K562 (cell line): ENCODE results near the gene LRRC10. TPM values are rescaled to one million over a fixed set of nuclear protein-coding genes. Genes with fewer than 3 reads are reported as not detected.

ENCODE experiments used
- DPF2 ChIP-seq: fragments of 450-650 bp; IDR thresholded peaks from 2 replicates; pipeline ENCODE4 v1.6.1; 2016
- E4F1 ChIP-seq: fragments of 250-450 bp; sonication (Bioruptor Pico); IDR thresholded peaks from 2 replicates; pipeline ENCODE4 v1.5.0; 2021; ENCODE audit warnings: mild to moderate bottlenecking, borderline replicate concordance
- ETV1 ChIP-seq: fragments of 450-650 bp; conservative IDR thresholded peaks from 2 replicates; pipeline ENCODE4 v1.6.1; 2016; ENCODE audit warnings: missing genetic modification characterization, control low read depth, low read depth, missing compliant biosample characterization
- FOXP4 ChIP-seq: sonication (generic); formaldehyde crosslinking; IDR thresholded peaks from 2 replicates; pipeline ENCODE4 v1.8.0; 2022; ENCODE audit warnings: mild to moderate bottlenecking, missing genetic modification reagents, borderline replicate concordance
- GATA2 ChIP-seq: sonication (generic); formaldehyde crosslinking; IDR thresholded peaks from 2 replicates; pipeline ENCODE4 v1.4.0; 2020; ENCODE audit warnings: mild to moderate bottlenecking, missing genetic modification reagents
- HMBOX1 ChIP-seq: sonication (generic); IDR thresholded peaks from 2 replicates; pipeline ENCODE4 v1.6.1; 2016
- JUNB ChIP-seq: fragments of 450-650 bp; formaldehyde crosslinking; conservative IDR thresholded peaks from 2 replicates; pipeline ENCODE4 v1.4.0; 2020; ENCODE audit warnings: mild to moderate bottlenecking
- NKRF ChIP-seq: fragments of 450-650 bp; IDR thresholded peaks from 2 replicates; pipeline ENCODE4 v1.6.1; 2016; ENCODE audit warnings: borderline replicate concordance
- NR1H2 ChIP-seq: sonication (generic); formaldehyde crosslinking; IDR thresholded peaks from 2 replicates; pipeline ENCODE4 v1.4.0; 2020; ENCODE audit warnings: mild to moderate bottlenecking, missing genetic modification reagents
- NUFIP1 ChIP-seq: fragments of 450-650 bp; IDR thresholded peaks from 2 replicates; pipeline ENCODE4 v1.6.1; 2018; ENCODE audit not compliant: partially characterized antibody
- PBX2 ChIP-seq, 2 experiments: IDR thresholded peaks in 1 of 2; conservative IDR thresholded peaks in 1 of 2; 2 replicates each; pipeline ENCODE4 v1.6.1; 2016; ENCODE audit warnings: low read depth in 2 of 2, mild to moderate bottlenecking in 1 of 2, missing compliant biosample characterization in 1 of 2, missing genetic modification characterization in 1 of 2, moderate library complexity in 1 of 2
- POLR2G ChIP-seq: fragments of 200-400 bp; formaldehyde crosslinking; IDR thresholded peaks from 2 replicates; pipeline ENCODE4 v1.6.1; 2017; ENCODE audit warnings: low read depth, mild to moderate bottlenecking, antibody characterized with exemption, low read length, moderate library complexity
- RBM15 ChIP-seq: fragments of 200-400 bp; formaldehyde crosslinking; IDR thresholded peaks from 2 replicates; pipeline ENCODE4 v1.6.1; 2018; ENCODE audit warnings: mild to moderate bottlenecking, low read length, moderate library complexity; ENCODE audit not compliant: insufficient read depth
- ZBED1 ChIP-seq: IDR thresholded peaks from 2 replicates; pipeline ENCODE4 v1.6.1; 2014
- ZBTB43 ChIP-seq: sonication (generic); formaldehyde crosslinking; IDR thresholded peaks from 2 replicates; pipeline ENCODE4 v1.8.0; 2023; ENCODE audit warnings: mild to moderate bottlenecking, missing genetic modification reagents
- ZKSCAN3 ChIP-seq: fragments of 250-450 bp; sonication (Bioruptor Pico); IDR thresholded peaks from 2 replicates; pipeline ENCODE4 v1.4.0; 2020
- ZNF707 ChIP-seq: fragments of 250-450 bp; sonication (Bioruptor Pico); conservative IDR thresholded peaks from 2 replicates; pipeline ENCODE4 v1.8.0; 2022; ENCODE audit warnings: inconsistent platforms, mild to moderate bottlenecking, moderate library complexity
- polyA plus RNA-seq, 8 experiments: library from polyadenylated mRNA; depleted of rRNA in 4 of 8; stranded (reverse) in 5 of 8; unstranded in 3 of 8; fragments of >200 nt; fragmentation: Nextera tagmentation in 2 of 8; fragmentation: Illumina TruSeq in 1 of 8; extraction: Ambion mirVana in 2 of 8; extraction: Trizol in 1 of 8; gene quantifications; 2 replicates each; pipeline versions ENCODE4 v1.2.1 to v1.2.3, GENCODE V29; 2011 to 2014; ENCODE audit warnings: inconsistent platforms in 1 of 8, missing spikeins in 1 of 8
- total RNA-seq, 7 experiments: library from RNA; depleted of rRNA in 6 of 7; stranded (reverse); fragments of >200 nt in 6 of 7; fragmentation: Illumina TruSeq in 2 of 7; extraction: Trizol in 2 of 7; gene quantifications; 2 replicates each; pipeline versions ENCODE4 v1.2.1 to v1.2.3, GENCODE V29; 2011 to 2021; ENCODE audit warnings: low replicate concordance in 1 of 7

The LRRC10 gene
- total and polyA plus RNA-seq, 9 of the 15 experiments (the other 6 are each of a cell fraction or from before 2014, with no cell fraction given): 0.09 TPM; not detected in 8

- no peak for TF ChIP-seq FOXP4 (CRISPR knock-in tag)
- TF ChIP-seq HMBOX1: peak; percentile 76; the same call in 1 of the 2 replicates
- no peak for TF ChIP-seq E4F1 (CRISPR knock-in tag)
- TF ChIP-seq ZBED1: peak; percentile 97
- no peak for TF ChIP-seq POLR2G
- no peak for TF ChIP-seq ZKSCAN3 (CRISPR knock-in tag)
- TF ChIP-seq NUFIP1: peak; percentile 43
- TF ChIP-seq ETV1: peak; percentile 56; the same call in 1 of the 2 replicates
- no peak for TF ChIP-seq ZBTB43 (CRISPR knock-in tag)
- no peak for TF ChIP-seq JUNB
- no peak for TF ChIP-seq ZNF707
- TF ChIP-seq NKRF: no peak
- TF ChIP-seq NR1H2: no peak
- no peak for TF ChIP-seq PBX2 (CRISPR knock-in tag; IDR thresholded peaks at IDR 0.05; ENCODE audit: low read depth)
- no peak for TF ChIP-seq PBX2 (tag; conservative IDR thresholded peaks at IDR 0.05; ENCODE audit: low read depth)
- TF ChIP-seq DPF2: peak; percentile 97
- TF ChIP-seq RBM15: no peak
- TF ChIP-seq GATA2 (CRISPR knock-in tag): peak; percentile 99
Measured at GRCh38 chr12:69623970-69624369, 13.3 kb upstream of the LRRC10 start (continued).
